ENCODE measurements around the gene BRMS1.
"Not testable (repeated sequence)": the region's sequence is repeated elsewhere in the genome, so short reads cannot be mapped to it uniquely, and the experiment has no call there.

Gene BRMS1

DNA sequence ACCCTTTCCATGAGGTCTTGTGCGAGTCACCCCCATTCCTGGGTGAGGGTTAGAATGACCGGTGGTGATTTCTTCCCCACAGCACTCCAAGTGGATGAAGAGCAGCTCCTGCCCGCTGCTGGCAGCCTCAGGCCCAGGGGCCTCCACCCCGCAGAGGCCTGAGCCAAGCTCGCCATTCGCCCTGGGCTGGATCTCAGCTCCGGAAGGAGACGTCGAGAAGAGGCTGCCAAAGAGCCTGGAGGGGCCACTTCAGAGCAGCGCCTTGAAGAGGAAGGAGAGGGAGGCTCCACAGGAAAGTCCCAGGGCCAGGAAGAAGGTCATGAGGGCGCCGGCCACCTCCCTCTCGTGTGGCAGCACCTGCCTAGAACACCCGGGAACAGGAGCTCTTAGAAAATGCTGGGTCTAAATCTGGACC is 18.3 kb upstream of the BRMS1 start:
- DNase-seq: no peak

DNA sequence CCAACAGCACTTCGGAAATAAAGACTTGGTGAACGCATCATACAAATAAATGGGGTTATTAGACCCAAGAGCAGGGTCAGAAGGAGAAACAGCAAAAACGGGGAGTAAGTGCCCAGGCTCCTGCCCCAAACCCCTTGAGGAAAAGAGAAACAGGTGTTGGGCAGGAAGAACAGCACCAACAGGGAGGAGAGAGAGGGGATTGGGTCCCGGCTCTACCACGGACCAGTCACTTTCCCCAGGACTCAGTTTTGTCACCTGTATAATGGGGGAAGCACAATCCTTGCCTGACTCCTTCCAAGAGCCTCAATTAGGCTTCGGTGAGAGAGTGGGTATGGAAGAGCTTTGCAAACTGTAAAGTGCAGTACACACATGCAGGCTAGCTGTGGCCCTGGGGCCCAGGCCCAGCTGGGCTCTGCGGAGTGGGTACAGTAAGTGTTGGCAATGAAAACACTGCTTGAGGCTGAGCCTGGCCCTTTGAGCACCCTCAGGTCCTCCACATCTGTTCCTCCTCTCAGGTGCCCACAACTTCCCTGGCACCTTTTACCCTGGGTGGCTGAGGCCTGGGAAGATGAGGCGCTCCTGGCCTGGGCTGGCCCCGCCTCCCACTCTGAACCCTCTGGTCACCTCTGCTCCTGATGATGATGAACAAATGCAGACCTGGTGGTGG is 17.7 kb upstream of the BRMS1 start:
- no peak for DNase-seq

DNA sequence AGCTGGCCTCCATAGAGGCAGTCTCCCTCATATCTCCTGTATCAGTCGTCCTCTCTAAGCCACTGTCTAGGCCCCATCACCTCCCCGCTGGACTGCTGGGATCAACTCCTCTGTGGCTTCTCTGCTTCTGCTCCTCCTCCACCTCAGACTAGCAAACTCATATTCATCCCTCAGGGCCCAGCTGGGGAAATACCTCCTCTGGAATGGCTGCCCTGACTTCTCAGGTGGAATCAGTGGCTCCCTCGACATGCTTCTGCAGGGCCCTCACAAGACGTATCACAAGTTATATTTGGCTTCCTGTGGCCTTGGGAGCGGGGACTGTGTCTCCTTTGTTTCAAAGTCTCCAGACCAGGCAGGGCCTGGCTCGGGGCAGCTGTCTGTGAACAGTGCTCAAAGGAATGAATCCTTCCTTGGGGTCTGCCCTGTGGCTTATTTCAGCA is 16.6 kb upstream of the BRMS1 start:
- no peak for DNase-seq

DNA sequence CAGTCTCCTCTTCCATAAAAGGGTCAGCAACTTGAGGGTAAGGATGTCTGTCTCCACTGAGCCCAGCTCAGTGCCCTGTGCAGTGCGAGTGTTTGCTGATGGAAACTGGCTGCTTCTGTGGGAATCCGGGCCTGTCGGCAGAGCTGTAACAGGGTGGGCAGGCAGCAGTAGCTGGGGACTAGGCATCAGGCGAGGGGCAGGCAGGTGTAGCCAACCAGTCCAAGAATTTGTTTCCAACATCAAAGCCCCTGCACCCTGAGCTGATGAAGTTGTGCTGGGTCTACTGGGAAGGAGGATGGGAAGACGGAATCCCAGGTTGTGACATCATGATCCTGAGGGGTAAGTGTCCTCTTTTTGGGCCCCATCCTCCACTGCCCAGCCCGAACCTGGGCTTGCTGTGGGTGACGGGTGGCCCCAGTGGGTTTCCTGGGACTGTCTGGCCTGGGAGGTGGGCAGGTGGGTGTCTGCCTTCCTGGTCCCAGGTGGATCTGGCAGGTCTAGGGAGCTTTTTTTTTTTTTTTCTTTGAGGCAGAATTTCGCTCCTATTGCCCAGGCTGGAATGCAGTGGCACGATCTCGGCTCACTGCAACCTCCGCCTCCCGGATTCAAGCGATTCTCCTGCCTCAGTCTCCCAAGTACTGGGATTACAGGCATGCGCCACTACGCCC is 15.6 kb upstream of the BRMS1 start:
- DNase-seq: no peak

DNA sequence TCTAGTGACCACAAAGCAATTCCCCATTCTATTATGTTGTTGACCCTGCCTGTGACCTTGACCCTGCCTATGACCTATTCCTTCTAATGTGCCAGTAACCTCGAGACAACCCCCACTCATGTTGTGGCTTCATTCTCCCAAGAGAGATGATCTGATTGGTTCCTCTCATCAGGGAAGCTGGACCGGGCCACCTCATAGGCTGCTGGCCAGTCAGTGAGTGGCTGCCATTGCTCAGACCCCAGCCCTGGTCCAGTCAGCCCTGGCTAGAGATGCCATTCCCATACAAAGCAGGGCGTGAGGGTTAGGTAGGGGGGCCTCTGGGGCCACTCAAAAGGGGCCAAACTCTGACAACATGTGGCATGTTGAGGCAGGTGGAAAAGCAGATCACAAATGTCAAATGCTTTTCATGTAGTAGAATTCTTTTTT is 14.8 kb upstream of the BRMS1 start:
- DNase-seq: no peak

DNA sequence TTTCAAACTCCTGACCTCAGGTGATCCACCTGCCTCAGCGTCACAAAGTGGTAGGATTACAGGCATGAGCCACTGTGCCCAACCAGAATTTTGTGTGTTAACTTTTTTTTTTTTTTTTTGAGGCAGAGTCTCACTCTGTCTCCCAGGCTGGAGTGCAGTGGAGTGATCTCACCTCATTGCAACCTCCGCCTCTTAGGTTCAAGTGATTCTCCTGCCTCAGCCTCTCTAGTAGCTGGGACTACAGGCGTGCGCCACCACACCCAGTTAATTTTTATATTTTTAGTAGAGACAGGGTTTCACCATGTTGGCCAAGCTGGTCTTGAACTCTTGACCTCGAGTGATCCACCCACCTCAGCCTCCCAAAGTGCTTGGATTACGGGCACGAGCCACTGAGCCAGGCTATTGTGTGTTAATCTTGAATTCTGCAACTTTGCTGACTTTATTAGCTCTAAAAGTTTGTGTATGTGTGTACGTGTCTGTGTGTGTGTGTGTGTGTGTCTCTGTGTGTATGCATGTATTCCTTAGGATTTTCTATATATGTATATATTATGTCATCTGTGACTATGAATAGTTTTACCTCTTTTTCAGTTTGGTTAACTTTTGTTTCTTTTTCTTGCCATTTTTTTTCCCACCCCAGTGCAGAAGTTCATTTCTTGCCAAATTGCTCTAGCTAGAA is 5.8 kb upstream of the BRMS1 start:
- DNase-seq: not testable (repeated sequence)

DNA sequence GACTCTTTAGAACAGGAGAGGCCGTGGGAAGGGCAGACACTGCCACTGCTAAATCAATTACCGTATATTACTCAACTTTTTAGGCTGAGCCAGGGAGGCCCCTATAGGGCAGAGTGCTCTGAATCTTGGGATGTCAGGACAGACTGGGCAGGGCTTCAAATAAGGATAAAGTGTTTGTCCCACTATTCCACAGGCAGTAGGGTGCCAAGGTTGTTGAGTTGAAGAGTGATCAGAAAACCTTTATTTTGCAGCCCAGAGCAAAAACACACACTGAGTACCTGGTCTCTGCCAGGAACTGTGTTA is 4.1 kb upstream of the BRMS1 start:
- DNase-seq: no peak

DNA sequence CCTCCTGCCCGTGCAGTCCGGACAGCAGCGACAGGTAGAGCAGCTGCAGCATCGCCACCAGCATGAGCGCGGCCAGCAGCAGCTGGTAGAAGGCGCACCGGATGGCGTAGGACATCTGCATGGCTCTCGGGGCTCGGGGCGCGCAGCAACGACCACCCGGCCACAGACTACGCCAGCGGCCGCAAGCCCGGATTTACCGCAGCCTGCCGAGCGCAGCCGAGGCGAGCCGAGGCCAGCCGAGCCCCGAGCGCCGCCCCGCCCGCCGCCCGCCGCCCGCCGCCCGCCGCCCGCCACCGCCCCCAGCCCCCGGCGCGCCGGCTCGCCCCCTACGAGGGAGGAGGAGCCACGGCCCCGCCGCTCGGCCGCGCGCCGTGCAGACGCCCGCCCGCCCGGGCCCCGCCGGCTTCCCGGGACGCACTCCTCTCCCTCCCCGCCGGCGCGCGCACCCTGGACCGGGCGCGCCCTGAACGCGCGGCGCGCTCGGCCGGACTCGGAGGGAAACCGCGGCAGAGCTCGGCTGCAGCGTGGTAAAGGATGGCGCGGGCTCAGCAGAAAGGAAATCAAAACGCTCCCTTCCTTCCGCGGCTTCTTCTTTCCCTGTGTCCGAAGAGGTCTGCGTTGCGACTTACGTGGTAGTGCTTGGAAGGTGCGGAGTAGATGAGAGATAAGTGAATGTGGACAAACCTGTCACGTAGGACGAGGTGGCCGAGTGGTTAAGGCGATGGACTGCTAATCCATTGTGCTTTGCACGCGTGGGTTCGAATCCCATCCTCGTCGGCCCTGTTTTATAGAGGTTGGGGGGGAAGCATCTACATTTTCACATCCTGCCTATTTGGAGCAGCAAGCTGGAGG is 2.7 kb upstream of the BRMS1 start, which contains the start of gene B4GAT1:
Gene B4GAT1 (minus strand): TSS at position 205 of the 852 bp plus-strand sequence. CDS start 84 bp downstream, at position 121.
- peak; percentile 79 for DNase-seq

DNA sequence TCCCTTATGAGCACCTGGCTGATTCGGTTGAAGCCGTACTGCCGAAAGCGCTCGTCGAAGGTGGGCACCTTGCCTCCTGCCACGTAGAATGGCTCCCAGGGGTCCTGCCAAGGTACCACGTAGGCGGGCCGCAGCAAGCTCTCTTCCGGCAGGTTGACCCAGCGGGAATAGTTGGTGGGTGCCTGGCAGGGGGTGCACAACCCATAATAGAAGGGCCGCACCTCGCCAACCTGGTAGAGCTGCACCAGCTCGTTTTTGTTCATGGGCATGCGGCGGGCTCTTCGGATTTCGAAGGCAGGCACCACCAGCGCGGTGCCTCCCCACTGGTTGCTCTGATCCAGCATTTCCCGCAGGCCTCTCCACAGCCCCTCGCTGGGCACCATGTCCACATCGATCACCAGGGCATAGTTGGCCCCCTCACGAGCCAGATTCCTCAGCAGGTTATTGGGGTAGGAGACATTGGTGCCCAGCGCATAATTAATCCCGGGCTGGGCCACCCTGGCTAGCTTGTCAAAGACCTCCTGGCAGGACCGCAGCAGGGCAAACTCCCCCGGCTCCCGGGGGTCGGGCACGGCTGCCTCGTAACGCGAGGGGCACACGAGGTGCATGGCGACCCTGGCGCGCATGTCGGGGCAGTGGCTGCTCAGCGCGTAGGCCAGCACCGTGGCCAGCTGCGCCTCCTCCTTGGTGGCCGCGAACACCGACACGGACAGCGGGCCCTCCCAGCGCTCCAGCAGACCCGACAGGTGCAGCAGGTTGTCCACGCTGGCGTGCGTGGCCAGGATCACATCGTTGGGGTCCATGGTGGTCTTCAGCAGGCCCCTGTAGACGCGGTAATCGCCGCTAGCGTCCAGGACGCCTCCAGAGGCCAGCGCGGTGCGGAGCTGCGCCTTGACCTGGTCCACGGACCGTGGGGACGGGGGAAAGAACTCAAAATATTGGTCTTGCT is 1.8 kb upstream of the BRMS1 start:
- DNase-seq: no peak

DNA sequence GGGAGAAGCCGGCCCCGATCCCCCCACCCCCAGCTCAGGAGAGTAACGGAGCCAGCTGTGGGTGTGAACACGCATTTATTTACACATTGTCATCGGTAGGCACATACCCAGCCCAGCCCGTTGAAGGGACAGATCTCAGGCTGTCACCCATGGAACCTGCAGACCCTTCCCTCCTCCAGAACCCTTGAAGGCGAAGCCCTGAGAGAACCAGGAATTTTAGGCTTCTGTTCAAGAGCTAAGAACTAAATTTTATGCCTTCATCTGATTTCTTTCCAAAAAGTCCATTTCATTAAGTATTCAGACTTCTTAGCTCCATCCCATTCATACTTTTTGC is 379 bp upstream of the BRMS1 start:
- DNase-seq: no peak

DNA sequence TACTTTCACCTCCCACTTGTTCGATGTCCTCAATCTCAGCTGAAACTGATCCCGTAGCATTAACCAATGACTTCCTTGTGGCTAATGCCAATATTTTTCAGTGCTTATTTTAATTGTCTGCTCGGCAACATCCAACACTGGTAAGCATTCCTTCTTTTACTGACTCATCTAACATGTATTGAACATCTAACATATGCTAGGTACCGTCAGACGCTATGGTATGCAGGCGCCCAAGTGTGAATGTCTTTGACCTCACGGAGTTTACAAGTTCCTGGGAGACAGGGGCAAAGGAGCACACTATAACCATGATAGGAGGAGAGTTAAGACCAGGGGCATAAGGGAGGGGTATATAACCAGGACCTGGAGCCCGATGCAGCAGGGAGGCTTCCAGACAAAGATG is 1.7 kb downstream of the BRMS1 start:
- peak; percentile 6 for DNase-seq

DNA sequence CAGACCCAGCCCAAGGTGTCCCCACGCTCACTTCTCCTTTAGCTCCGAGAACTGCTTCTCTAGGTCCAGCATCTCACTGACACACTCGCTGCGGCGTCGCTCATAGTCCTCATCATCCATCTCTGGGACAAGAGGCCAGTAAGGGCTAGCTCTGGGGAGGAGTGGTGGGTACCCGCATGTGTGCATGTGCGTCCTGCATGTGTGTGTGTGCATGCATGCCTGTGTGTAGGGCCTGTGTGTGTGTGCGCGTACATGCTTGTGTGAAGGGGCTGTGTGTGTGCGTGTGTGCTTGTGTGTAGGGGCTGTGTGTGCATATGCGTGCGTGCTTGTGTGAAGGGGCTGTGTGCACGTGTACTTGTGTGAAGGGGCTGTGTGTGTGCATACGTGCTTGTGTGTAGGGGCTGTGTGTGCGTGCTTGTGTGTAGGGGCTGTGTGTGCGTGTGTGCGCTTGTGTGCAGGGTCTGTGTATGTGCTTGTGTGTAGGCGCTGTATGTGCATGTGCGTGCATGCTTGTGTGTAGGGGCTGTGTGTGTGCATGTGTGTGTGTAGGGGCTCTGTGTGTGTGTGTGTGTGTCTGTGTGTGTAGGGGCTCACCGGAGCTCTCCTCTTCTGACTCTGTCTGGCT is 3.3 kb downstream of the BRMS1 start:
- no peak for DNase-seq

DNA sequence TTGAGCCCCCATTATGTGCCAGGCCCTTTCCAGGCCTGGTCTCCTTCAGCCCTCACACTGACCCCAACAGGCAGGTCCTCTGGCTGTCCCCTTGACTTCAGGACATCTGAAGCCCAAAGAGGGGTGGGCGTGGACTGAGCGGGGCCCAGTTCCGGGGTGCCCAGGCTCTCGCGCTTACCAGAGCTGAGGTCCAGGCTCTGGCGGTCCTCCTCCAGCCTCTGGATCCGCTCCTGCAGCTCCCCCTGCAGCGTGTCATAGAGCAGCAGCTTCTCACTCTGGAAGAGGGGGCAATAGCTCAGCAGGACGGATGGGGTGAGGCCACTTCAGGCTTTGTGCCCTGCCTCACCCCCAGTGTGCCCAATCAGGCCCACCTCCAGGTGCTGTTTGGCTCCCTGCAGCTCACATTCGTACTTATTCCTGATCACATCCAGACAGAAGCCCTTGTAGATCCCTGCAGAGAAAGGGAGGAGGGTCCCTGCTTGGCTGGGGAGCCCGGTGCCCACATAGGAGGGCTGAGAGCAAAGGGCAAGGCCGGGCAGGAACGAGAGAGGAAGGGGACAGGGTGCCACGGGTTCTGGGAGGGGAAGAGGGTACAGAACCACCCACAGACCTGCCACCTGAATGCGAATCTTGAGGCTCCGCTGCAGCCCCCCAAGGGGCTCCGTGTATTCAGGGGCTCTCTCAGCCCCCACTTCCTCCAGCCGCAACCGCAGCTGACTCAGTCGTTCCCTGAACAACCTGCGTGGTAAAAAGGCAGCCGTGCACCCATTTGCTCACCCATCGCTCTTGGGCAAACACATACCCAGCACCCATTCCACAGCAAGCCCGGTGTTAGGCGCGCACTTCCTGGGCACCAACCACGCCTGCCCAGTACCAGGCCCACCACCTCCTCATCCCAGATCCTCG is 4.1 kb downstream of the BRMS1 start:
- DNase-seq: no peak

DNA sequence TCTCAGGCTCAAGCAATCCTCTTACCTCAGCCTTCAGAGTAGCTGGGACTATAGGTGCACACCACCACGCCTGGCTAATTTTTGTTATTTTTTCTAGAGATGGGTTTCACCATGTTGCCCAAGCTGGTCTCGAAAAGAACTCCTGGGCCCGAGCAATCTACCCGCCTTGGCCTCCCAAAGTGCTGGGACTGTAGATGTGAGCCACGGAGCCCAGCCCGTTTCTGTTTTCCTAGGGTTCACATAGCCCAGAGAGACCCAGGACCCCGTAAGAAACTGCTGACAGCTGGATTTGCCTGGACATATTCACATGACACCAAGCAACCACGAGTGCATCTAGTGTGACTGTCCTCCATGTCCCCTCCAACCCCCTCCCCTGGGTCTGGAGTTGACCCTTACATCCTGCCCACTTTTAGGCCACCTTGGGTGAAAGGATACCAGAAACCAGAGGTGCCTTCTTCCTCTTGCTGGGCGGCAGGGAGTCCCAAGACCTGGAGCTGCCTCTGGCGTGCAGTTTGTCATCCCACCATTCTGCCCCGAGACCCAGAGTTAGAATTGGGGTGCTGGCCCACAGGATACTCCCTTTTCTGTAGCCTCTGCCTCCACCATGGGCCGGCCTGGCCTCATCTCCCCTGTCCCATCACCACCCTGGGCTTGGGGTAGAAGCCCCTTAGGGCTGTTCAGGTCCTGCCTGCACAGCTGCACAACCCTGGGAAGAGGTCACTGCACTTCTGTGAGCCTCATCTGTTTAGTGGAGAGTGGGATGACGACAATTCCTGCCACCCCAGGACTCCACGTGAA is 5.0 kb downstream of the BRMS1 start:
- DNase-seq: no peak

DNA sequence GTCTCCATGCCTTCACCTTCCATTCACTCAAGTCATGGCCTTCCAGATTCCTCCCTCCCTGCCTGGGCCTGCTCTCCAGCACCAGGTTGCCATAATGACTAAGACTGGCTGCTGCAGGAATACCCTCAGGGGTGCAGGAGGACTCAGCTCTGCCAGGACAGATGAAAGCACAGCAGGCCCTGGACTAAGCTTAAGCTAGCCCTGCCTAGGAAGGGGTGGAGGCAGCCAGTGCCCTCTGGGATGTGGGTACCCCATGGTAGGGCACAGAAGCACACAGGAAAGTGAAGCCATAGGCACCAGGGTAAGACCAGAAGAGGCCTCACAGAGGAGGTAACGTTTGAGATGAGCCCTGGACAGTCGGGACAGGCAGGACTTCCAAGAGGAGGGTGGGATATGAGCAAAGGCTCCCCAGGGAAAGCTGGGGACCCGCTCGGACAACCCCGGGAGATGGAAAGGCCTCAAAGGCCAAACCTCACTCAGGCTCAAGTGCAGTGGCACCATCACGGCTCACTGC is 5.7 kb downstream of the BRMS1 start:
- no peak for DNase-seq

DNA sequence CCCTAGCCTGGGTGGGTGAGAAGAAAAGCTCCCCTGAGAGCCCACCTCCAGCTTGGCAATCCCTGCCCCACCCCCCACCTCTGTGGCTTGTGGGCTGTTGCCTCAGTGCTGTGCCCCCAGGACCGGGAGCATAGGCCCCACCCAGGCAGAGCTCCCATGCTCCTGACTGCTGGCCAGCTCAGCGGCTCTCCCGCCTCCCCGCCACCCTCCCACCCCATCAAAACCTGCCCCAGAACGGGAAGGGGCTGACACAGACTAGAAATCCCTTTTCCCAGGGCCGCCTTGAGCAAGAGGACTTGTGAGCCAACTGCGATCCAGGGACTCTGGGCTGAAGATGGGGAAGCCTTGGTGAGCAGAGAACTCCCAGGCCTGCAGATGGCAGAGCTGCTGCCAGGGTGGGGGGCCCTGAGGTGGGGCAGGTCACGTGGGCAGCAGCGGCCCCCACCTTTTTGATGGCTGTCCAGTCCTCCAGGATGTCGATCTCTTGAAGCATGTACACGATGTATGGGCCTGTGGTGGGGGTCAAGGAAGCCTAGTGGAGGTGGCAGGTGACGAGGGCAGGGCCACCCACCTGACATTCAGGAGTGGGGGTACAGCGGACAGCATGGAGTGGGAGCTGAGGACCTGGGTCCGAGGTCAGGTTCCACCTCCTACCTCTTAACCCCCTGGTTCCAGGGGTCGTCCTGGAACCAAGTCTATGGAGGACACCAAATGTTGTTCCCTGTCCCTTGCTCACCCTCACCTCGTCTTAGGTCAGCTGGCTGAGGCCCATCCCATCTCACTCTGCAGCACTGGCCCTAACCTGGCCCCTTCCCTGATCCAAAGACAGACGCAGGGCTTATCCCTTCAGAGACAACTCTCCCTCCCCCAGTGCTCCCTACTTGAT is 6.4 kb downstream of the BRMS1 start:
- DNase-seq: no peak

DNA sequence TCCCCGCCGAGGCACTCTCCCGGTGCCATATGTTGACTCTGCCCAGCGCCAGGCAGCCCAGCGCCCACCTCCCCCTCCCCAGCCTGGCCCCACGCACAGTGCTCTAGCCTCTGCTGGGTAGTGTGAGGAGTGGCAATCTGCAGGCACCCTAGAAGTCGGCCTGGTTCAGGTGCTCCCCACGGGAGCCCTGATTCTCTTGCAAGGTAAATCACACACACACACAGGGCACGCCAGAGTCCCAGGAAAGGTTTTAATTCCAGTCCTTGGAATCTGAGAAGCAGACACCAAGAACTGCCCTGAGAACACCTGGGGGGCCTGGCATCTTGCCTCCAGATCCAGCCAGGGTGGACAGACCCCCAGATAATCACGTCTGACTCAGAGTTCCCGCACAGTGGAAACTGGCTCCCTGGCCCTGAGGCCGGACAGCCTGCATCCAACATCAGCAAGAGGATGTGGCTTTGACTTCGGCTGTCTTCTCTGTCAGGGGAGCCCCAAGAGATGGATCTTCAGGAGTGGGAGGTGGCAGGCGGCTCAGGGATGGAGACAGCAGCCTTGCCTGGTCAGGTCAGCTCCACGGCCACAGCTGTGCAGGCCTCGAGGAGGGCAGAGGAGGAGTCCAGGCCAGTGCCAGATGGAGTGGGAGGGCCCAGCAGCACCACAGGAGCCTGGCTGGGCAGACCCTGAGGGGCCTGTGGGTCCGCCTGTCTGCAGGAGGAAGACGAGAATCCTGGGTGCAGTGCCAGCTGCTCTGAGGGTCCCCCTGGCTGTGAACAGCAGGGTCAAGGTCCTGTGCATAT is 7.6 kb downstream of the BRMS1 start:
- no peak for DNase-seq
